Fibroblast of villous mesenchyme (primary cell): ENCODE data around the gene ZFAND3. TPM values are rescaled to one million over a fixed set of nuclear protein-coding genes. Genes with fewer than 3 reads are reported as not detected.
"Not testable (repeated sequence)": the region's sequence is repeated elsewhere in the genome, so short reads cannot be mapped to it uniquely, and the experiment has no call there.

ENCODE experiments used
- DNase-seq: peaks from one replicate; pipeline ENCODE4 v3.0.0-alpha.2; 2010; ENCODE audit warnings: low read depth
- H3K4me3 ChIP-seq: 2 replicates; pipeline ENCODE4 v1.5.1; 2011; ENCODE audit warnings: low read depth, mild to moderate bottlenecking, low read length
- total RNA-seq: library from RNA; depleted of rRNA; stranded (reverse); fragments of >200 nt; gene quantifications from 2 replicates; pipeline ENCODE4 v1.2.3, GENCODE V29; 2012
- TF ChIP-seq, protein P1 (sequence below): IDR thresholded peaks from 2 replicates; pipeline ENCODE4 v1.5.1; 2012; ENCODE audit warnings: low read depth, mild to moderate bottlenecking, low read length; ENCODE audit not compliant: insufficient read depth

The ZFAND3 gene
- total RNA-seq, 1 donor, result 20.3 TPM

DNA sequence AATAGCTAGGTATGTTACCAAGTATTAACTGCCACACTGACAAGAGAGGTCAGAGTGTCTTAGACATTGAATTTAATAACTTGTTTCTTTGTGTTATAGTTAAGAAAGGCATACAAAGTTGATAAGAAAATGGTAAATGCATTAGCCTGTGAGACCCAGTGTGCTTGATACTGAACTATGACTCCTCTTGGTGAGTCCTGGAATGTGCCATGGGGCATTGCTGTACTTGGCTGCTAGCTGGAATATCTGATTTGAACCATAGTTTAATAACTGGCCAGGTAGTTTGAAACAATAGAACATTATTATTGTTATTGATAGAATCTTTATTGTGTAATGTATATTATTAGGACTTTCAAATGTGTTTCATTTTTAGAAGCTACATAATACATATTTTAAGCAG is 70.0 kb downstream of the ZFAND3 start:
- no peak overlapping the region for H3K4me3 ChIP-seq
- no peak for DNase-seq
- TF ChIP-seq, protein P1, sequence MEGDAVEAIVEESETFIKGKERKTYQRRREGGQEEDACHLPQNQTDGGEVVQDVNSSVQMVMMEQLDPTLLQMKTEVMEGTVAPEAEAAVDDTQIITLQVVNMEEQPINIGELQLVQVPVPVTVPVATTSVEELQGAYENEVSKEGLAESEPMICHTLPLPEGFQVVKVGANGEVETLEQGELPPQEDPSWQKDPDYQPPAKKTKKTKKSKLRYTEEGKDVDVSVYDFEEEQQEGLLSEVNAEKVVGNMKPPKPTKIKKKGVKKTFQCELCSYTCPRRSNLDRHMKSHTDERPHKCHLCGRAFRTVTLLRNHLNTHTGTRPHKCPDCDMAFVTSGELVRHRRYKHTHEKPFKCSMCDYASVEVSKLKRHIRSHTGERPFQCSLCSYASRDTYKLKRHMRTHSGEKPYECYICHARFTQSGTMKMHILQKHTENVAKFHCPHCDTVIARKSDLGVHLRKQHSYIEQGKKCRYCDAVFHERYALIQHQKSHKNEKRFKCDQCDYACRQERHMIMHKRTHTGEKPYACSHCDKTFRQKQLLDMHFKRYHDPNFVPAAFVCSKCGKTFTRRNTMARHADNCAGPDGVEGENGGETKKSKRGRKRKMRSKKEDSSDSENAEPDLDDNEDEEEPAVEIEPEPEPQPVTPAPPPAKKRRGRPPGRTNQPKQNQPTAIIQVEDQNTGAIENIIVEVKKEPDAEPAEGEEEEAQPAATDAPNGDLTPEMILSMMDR, result no peak

DNA sequence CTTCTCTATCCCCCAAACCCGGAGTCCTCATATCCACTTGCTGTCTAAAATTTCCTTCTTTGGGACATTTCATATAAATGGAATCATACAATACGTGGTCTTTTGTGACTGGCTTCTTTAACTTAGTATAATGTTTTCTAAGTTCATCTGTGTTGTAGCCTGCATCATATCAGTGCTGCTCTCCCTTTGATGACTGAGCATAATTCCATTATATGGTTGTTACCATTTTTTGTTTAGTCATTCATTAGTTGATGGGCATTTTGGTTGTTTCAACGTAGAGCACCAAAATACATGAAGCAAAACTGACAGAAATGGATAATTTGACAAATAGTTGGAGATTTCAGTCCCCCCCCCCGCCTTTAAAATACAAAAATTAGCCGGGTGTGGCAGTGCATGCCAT is 71.5 kb downstream of the ZFAND3 start:
- TF ChIP-seq, protein P1, result no peak

DNA sequence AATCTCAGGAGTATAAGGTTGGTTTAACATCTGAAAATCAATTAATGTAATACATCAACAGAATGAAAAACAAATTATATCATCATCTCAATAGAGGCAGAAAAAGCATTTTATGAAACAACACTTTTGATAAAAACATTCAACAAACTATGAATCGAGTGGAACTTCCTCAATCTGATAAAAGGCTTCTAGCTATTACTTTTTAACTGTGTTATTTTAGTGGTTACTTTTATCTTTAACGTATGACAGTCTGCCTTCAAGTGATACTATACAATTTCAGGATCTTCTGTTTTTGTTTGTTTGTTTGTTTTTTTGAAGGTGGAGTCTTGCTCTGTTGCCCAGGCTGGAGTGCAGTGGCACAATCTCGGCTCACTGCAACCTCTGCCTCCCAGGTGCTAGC is 73.7 kb downstream of the ZFAND3 start:
- no peak overlapping the region for H3K4me3 ChIP-seq
- TF ChIP-seq, protein P1, result no peak
- no peak for DNase-seq

More for the DNA sequence above, 71.5 kb downstream of the ZFAND3 start:
- DNase-seq, result no peak
- H3K4me3 ChIP-seq, result no peak overlapping the region

DNA sequence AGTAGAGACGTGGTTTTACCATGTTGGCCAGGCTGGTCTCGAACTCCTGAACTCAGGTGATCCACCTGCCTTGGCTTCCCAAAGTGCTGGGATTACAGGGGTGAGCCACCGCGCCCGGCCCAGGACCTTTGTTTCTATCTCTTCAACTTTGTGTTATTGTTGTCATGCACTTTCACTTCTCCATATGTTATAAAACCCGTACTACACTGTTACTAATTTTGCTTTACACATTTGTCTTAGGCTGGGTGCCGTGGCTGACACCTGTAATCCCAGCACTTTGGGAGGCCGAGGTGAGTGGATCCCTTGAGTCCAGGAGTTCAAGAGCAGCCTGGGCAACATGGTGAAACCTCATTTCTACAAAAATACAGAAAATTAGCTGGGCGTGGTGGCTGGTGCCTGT is 74.2 kb downstream of the ZFAND3 start:
- DNase-seq, H3K4me3 ChIP-seq: not testable (repeated sequence)

DNA sequence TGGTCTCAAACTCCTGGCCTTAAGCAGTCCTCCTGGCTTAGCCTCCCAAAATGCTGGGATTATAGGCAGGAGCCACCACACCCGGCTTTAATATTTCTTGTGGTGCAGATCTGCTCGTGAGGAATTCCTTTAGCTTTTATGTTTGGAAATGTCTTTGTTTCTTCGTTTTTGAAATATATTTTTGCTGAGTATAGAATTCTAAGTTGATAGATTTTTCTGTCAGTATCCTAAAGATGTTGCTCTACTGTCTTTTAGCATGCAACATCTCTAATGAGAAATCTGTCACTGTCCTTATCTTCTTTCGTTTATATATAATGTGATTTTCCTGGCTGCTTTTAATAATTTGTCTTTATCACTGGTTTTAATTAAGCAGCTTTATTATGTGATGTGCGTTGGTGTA is 75.1 kb downstream of the ZFAND3 start:
- TF ChIP-seq, protein P1, result no peak
- no peak for DNase-seq
- no peak overlapping the region for H3K4me3 ChIP-seq

DNA sequence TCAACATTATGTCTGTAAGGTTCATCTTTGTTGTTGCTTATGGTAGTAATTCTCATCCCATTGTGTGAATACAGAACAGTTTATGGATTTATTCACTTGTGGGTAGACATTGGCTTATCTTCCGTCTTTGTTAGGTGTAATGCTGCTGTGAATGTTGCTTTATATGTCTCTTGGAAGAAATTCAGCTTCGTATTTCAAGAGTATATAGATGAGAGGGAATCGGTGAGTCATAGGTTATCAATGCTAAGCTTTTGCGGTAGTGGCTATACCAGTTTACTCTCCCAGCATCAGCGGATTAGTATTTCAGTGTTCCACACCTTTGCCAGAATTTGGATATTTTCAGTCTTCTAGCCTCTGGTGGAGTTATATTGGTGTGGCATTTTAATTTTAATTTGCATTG is 77.8 kb downstream of the ZFAND3 start:
- DNase-seq, result peak; percentile 52
- TF ChIP-seq, protein P1, result no peak
- H3K4me3 ChIP-seq, result no peak overlapping the region

DNA sequence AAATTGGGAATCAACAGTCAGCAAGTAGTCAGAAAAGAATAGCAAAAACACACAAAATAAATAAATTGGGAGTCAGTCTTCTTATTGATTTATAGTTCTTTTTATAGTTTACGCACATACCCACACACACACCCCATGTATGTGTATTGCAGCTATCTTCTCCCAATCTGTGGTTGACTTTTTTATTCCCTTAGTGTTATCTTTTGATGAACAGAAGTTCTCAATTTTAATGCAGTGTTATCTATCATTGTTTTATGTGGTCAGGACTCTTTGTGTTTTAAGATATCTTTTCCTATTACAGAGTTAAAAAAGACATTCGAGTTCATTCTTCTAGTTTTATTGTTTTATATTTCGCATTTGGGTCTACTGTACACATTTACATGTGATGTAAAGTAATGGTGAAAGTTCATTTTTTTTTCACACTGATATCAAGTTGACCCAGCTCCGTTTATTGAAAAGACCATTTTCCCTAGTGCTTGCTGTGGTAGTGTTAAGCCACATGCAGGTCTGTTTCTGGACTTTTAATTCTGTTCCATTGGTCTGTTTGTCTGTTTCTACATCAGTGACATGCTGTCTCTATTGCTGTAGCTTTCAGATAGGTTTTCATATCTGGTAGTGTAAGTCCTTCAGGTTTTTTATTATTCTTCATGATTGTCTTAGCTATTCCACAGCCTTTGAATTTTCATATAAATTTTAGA is 78.4 kb downstream of the ZFAND3 start:
- TF ChIP-seq, protein P1, result no peak
- DNase-seq, result no peak
- H3K4me3 ChIP-seq, result no peak overlapping the region
